ENCODE results near the gene MVB12A. TPM values are rescaled to one million over a fixed set of nuclear protein-coding genes. Genes with fewer than 3 reads are reported as not detected.

The MVB12A gene
- total and polyA plus RNA-seq, 10 of the 15 experiments (the other 5 are each of a cell fraction or from before 2014, with no cell fraction given): 1.2 to 47.6 (median 26.3) TPM

- TF ChIP-seq NKRF (conservative IDR thresholded peaks at IDR 0.05): 0 out of 2 replicates have a peak, but pooled peaks have one; percentile 77
- TF ChIP-seq SIN3A (IDR thresholded peaks at IDR 0.05; ENCODE audit: low read depth, low read length): no peak
- TF ChIP-seq ASH2L (IDR thresholded peaks at IDR 0.05; ENCODE audit: borderline replicate concordance, low read depth): no peak
- no peak for TF ChIP-seq CBFB (IDR thresholded peaks at IDR 0.05; ENCODE audit: low read depth)
- TF ChIP-seq NBN (IDR thresholded peaks at IDR 0.05): 0 out of 2 replicates have a peak, but pooled peaks have one; percentile 13
- TF ChIP-seq BCL11A (IDR thresholded peaks at IDR 0.05; ENCODE audit: low read depth, low read length): no peak
- no peak for TF ChIP-seq HCFC1 (IDR thresholded peaks at IDR 0.05; ENCODE audit: low read length)
- 0 out of 4 replicates have a peak, but pooled peaks of 1 of the 2 experiments have one; percentile 11 for TF ChIP-seq IKZF2 (IDR thresholded peaks at IDR 0.05)
- TF ChIP-seq DPF2 (IDR thresholded peaks at IDR 0.05): 0 out of 2 replicates have a peak, but pooled peaks have one; percentile 20
- TF ChIP-seq BCLAF1 (IDR thresholded peaks at IDR 0.05): no peak
- peak; percentile 62 for TF ChIP-seq FOXK2 (IDR thresholded peaks at IDR 0.05)
These were observed 49.2 kb downstream of the MVB12A start (continued) for GRCh38 chr19:17469092-17469480.
